ENCODE data around the gene TPBG.
"Not testable (repeated sequence)": the region's sequence is repeated elsewhere in the genome, so short reads cannot be mapped to it uniquely, and the experiment has no call there.

Gene TPBG

GRCh38 chr6:82376636-82377035 lies 13.0 kb downstream of the TPBG start:
- no peak for DNase-seq (ENCODE audit: low read depth in 2 of 2)

- no peak for DNase-seq (ENCODE audit: low read depth in 2 of 2)
Observed at GRCh38 chr6:82380566-82381185, 17.1 kb downstream of the TPBG start.

DNA sequence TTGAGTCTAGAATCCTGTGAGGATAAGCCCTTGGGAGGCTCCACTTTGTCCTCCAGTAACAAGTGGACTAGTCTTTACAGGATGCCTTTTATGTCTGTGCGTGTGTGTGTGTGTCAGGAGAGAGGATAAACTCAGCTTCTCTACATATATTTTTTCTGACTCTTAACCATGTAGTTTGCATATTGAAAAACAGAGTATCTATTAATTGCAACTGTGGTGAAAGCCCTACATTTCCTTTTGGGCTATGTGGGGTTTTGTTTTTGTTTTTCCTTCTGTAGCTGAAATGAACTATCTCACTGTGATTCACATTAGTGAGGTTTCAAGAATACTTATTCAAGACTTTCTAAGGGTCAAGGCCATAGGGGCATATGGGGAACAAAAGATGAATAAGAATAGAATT lies 17.7 kb downstream of the TPBG start:
- no peak for DNase-seq (ENCODE audit: low read depth in 2 of 2)

GRCh38 chr6:82385102-82385501 lies 21.5 kb downstream of the TPBG start:
- DNase-seq (ENCODE audit: low read depth in 2 of 2), result no peak

DNA sequence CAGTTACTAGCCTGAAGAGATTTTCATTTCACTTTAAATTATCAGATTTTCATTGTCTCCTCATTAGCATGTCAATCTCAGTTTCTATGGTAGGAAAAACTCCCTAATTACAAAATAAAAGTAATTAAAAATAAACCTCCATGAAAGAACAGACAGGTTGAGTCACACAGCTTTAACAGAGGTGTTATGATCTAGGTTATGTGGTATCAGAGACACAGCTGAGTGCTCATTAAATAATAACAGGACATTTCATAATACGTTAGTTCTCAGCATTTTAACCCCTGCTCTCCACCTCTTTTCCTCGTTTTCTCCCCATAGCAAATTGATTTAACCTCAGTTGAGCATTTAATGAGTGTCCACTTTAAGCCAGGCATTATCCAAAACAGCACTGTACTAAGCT lies 21.9 kb downstream of the TPBG start:
- no peak for DNase-seq (ENCODE audit: low read depth in 2 of 2)

DNA sequence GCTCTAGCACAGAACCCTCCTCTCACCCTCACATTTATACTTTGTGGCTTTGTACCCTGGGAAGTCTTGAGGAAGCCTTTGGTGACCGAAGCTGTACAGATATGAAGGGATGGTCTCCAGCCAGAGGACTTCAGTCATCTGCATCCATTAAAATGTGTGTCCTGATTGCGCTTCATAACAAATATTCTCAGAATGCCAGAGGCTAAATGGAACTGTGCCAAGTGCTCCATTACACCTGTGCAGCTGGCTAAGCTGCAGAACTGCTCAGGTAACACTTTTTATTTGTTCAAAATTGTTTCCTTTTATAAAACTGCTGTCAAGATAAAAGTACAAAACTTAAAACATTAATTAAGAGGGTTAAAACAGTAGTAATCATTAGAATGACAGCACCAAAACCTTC lies 22.3 kb downstream of the TPBG start:
- DNase-seq (ENCODE audit: low read depth in 2 of 2), result no peak

DNA sequence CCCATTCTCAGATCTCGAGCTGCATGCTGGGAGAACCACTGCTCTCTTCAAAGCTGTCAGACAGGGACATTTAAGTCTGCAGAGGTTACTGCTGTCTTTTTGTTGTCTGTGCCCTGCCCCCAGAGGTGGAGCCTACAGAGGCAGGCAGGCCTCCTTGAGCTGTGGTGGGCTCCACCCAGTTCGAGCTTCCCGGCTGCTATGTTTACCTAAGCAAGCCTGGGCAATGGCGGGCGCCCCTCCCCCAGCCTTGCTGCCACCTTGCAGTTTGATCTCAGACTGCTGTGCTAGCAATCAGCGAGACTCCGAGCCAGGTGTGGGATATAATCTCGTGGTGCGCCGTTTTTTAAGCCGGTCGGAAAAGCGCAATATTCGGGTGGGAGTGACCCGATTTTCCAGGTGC lies 31.2 kb downstream of the TPBG start:
- DNase-seq (ENCODE audit: low read depth in 2 of 2), result not testable (repeated sequence)

DNA sequence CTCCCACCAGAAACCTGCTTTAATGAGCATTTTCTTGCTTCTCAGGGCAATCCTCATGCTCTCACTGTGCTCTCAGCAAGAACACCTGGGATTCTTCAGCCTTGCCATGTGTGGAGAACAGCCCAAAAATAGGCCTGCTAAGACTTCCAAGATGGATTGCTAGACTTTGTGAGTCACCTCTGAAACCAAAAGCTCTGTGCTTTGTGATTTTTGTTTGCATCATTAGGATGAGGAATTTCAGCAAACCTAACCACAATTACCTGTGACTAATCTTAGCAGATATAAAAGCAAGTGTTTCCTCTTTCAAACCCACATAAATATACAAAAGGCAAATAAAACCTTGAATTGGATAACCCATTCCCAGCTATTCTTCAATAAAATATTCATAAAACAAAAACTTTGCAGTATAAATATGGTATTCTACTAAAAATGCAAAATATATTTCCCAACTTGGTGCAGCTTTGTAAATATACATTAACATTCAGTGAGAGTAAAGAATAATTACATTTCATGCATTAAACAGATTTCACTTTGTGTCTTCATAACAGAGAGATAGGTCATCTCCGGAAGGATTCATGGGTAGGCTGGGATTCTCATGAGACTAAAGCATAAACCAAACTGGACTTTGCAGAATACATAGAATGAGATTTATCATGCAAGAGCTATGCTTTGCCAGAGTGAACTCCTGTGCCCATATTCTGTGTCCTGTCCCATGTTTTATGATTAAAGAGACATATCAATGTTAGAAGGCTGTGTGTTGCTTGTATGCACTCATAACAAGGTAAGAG lies 33.5 kb downstream of the TPBG start:
- peak; percentile 79 to 81 for DNase-seq (ENCODE audit: low read depth in 2 of 2)

DNA sequence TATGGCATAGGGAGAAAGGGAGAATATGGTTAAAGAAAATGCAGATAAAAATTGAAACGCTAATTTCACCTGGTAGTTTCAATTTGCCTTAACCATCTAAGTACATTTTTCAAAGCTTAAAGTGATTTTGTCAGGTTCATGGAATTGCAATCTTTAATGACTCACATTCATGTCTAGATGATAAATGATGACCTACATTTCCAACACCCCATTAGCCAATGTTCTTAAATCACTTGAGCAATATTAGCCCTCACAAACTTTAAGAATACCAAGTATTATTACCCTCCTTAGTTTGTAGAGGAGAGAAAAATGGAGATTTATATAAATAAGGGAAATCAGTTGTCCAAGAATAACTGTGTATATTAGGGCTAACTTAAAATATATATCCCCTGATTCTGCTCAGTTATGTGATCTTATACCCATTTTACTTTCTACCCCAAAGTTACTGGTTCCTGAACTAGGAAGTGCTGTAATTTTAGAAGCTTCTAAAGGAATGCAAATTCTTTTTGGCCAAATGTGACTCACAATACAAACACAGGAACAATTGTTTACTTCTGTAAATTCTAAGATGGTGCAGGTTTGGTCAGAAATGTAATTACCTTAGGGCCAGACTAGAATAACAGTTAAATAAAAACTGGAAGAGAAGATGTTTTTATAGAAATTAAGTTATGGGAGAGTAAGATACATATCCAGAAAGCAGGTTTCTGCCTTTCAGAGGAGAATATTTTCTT lies 34.5 kb downstream of the TPBG start:
- DNase-seq (ENCODE audit: low read depth in 2 of 2), result no peak

GRCh38 chr6:82408952-82409431 lies 45.4 kb downstream of the TPBG start:
- peak; percentile 37 to 44 for DNase-seq (ENCODE audit: low read depth in 2 of 2)

- no peak for DNase-seq (ENCODE audit: low read depth in 2 of 2)
Observed at GRCh38 chr6:82410151-82410648, 46.6 kb downstream of the TPBG start.

DNA sequence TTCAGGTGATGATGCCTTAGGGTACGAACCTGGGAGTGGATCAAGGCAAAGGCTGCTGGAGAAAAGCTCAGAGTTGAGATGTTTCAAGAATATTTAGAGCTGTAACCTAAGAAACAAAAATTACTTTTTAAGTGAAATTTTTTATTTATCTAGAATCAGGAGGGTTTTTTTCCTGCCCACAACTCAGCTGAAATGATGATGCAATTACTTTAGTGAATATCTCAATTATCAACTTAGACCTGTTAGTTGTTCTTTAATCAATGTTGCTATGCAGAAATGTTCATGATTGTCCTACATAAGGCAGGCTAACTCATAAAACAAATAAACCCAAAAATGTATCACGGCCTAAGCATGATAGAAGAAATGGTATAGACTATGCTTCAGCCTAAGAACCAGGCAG lies 50.3 kb downstream of the TPBG start:
- no peak for DNase-seq (ENCODE audit: low read depth in 2 of 2)

- DNase-seq (ENCODE audit: low read depth in 2 of 2), result no peak
Observed at GRCh38 chr6:82415820-82416219, 52.2 kb downstream of the TPBG start.

DNA sequence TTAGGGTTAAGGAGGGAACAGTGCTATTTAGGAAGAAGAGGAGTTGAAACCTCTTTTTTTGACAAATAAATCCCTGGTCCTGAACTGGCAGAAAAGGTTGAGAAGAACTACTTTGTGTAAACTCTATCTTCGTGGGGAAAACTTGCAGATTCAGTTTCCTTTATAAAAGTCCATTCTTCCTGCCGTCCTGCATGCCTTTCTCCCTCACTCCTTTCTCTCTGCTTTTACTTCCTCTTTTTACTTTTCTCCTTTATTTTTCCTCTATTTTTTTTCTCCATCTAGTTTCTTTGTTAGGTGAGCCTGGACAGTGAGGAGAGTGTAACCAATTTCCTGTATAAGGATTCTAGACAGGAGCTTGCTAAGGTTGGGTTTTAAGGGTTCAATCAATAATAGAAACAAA lies 52.7 kb downstream of the TPBG start:
- DNase-seq (ENCODE audit: low read depth in 2 of 2), result no peak

All from fibroblast of skin of left biceps (primary cell).